ENCODE results near the gene CPN2.

DNA sequence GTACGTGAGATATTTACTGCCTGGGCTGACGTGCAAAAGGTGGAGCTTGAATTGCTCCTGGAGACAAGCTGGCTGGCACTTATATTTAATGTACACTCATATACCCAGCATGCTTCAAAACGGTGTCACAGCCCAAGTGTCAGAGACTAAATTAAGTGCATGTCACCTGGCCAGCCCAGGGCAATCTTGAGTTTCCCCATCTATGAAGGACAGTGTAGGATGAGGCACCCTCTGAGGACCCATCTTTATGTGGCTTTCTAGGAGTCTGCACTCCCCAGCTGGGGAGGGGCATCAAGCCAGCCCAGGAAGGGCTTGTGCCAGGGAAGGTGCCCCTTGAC, 13.2 kb upstream of the CPN2 start:
- TF ChIP-seq, protein P1, sequence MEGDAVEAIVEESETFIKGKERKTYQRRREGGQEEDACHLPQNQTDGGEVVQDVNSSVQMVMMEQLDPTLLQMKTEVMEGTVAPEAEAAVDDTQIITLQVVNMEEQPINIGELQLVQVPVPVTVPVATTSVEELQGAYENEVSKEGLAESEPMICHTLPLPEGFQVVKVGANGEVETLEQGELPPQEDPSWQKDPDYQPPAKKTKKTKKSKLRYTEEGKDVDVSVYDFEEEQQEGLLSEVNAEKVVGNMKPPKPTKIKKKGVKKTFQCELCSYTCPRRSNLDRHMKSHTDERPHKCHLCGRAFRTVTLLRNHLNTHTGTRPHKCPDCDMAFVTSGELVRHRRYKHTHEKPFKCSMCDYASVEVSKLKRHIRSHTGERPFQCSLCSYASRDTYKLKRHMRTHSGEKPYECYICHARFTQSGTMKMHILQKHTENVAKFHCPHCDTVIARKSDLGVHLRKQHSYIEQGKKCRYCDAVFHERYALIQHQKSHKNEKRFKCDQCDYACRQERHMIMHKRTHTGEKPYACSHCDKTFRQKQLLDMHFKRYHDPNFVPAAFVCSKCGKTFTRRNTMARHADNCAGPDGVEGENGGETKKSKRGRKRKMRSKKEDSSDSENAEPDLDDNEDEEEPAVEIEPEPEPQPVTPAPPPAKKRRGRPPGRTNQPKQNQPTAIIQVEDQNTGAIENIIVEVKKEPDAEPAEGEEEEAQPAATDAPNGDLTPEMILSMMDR (IDR thresholded peaks at IDR 0.05): no peak
- no peak for TF ChIP-seq POLR2A (IDR thresholded peaks at IDR 0.05)

All from testis (tissue), 2 donors.